ENCODE data around the gene GDNF.
"Not testable (repeated sequence)": the region's sequence is repeated elsewhere in the genome, so short reads cannot be mapped to it uniquely, and the experiment has no call there.

Gene GDNF

GRCh38 chr5:37811866-37812265 is 28.0 kb downstream of the GDNF start:
- H3K9ac ChIP-seq (ENCODE audit: low read depth, low read length): no peak overlapping the region
- peaks cover 11% of the 10 kb centered on the region; the same call in 1 of the 2 replicates for H3K4me1 ChIP-seq (ENCODE audit: insufficient read depth, low read length)

DNA sequence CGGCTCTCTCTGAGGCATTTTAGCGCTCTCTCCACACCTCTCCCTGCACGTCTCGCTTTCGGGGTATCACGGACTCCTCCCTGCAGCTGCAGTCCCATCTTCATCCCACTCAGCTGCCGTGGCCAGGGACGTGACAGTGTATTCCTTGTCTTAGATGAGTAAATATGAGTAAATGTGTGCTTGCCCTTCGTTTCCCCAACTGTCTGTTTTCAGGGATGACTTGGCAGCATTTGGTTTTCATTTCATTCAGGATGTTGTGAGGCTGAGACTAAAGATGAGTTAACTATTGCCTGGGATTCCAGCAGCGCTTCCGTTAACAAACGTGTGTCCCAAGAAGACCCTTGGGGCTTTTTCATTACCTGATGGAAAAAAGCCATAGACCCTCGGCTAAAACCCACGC is 29.5 kb downstream of the GDNF start:
- Histone ChIP-seq H3K4me1 (ENCODE audit: insufficient read depth, low read length) (no peaks in the 10 kb centered on the region), H3K27me3 (ENCODE audit: insufficient read depth, low read length) (no peaks in the 10 kb centered on the region), H3K27ac (ENCODE audit: low read length) (no peak overlapping the region), H3K36me3 (ENCODE audit: insufficient read depth, low read depth, low read length) (no peaks in the 10 kb centered on the region), H3K9ac (ENCODE audit: low read depth, low read length) (no peak overlapping the region), H3K4me3 (ENCODE audit: low read length) (no peak overlapping the region), H3K9me3 (ENCODE audit: insufficient read depth, low read depth, low read length) (no peaks in the 10 kb centered on the region)

More at GRCh38 chr5:37811866-37812265, 28.0 kb downstream of the GDNF start:
- Histone ChIP-seq H3K4me3 (ENCODE audit: low read length) (no peak overlapping the region), H3K36me3 (ENCODE audit: insufficient read depth, low read depth, low read length) (no peaks in the 10 kb centered on the region), H3K27ac (ENCODE audit: low read length) (no peak overlapping the region), H3K9me3 (ENCODE audit: insufficient read depth, low read depth, low read length) (no peaks in the 10 kb centered on the region), H3K27me3 (ENCODE audit: insufficient read depth, low read length) (no peaks in the 10 kb centered on the region)

DNA sequence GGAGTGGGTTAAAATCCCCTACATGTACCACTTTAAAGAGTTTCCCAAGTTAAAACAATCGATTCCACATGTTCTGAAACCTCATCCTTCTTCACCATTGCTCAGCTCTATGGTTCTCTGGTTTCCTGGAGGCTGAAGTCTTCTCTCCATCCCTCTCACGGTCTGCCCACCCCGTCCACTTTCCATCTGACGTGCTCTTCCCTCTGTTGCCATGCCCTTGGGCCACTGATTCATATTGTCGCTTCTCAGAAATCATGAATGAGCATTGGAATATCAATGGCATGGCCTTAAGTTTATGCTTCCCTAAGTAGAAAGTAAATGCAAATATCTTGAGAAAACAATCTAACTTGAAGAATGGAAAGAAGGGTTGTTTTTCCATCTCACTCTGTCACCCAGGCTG is 30.9 kb downstream of the GDNF start:
- H3K27me3 ChIP-seq (ENCODE audit: insufficient read depth, low read length): no peaks in the 10 kb centered on the region
- no peak overlapping the region for H3K27ac ChIP-seq (ENCODE audit: low read length)
- no peaks in the 10 kb centered on the region for H3K4me1 ChIP-seq (ENCODE audit: insufficient read depth, low read length)
- H3K4me3 ChIP-seq (ENCODE audit: low read length): no peak overlapping the region
- no peaks in the 10 kb centered on the region for H3K9me3 ChIP-seq (ENCODE audit: insufficient read depth, low read depth, low read length)
- H3K36me3 ChIP-seq (ENCODE audit: insufficient read depth, low read depth, low read length): no peaks in the 10 kb centered on the region
- no peak overlapping the region for H3K9ac ChIP-seq (ENCODE audit: low read depth, low read length)

DNA sequence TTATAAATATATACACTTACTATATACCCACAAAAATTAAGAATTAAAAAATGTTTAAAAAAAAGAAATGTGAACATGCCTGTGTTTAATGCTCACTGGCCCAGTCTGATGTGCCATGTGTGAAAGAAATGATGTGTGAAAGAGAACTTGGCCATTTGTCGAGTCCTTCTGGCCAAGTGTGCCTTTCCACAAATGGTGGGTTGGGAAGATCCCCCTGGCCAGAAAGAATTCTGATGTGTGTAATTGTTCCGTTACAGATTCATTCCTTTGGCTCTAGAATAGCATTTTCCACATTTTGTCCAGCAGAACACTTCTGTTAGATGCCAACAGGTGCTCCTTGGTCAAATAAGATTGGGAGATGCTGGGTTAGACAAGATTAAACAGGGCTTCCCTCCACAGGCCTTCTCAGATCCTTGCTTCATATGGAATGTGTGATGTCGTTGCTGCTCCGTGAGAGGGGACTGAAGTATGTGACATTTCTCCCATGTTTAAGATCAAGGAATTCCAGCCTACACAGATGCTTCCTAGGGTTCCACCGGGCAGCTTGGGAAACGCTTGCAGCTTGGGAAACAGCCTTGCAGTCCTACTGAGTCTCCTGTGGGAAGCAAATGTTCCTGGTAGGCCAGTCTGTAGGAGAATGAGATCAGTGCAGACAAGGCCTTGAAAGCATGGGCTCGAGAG is 32.1 kb downstream of the GDNF start:
- no peaks in the 10 kb centered on the region for H3K9me3 ChIP-seq (ENCODE audit: insufficient read depth, low read depth, low read length)
- H3K4me1 ChIP-seq (ENCODE audit: insufficient read depth, low read length): no peaks in the 10 kb centered on the region
- no peaks in the 10 kb centered on the region for H3K27me3 ChIP-seq (ENCODE audit: insufficient read depth, low read length)
- no peaks in the 10 kb centered on the region for H3K36me3 ChIP-seq (ENCODE audit: insufficient read depth, low read depth, low read length)
- no peak overlapping the region for H3K4me3 ChIP-seq (ENCODE audit: low read length)
- H3K9ac ChIP-seq (ENCODE audit: low read depth, low read length): no peak overlapping the region
- no peak overlapping the region for H3K27ac ChIP-seq (ENCODE audit: low read length)

- Histone ChIP-seq H3K4me1 (ENCODE audit: insufficient read depth, low read length) (no peaks in the 10 kb centered on the region), H3K9me3 (ENCODE audit: insufficient read depth, low read depth, low read length) (no peaks in the 10 kb centered on the region), H3K27me3 (ENCODE audit: insufficient read depth, low read length) (no peaks in the 10 kb centered on the region), H3K9ac (ENCODE audit: low read depth, low read length) (no peak overlapping the region), H3K36me3 (ENCODE audit: insufficient read depth, low read depth, low read length) (no peaks in the 10 kb centered on the region), H3K4me3 (ENCODE audit: low read length) (no peak overlapping the region), H3K27ac (ENCODE audit: low read length) (no peak overlapping the region)
Measured at GRCh38 chr5:37807015-37807414, 32.8 kb downstream of the GDNF start.

DNA sequence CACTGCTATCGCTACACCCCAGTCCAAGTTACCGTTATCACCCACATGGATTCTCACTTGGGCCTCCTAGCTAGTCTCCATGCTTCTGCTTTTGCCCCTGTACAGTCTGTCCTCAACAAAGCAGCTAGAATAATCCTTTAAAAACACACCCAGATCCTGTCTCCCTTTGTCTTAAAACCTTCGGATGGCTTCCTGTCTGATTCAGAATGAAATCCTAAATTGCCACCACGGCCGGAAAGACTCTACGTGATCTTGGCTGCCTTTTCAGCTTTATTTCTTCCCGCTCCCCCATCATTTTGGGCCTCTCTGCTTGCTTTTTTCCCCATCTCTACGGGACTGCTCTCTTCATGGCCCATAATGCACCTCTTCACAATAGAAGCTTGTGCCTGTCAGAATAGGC is 33.4 kb downstream of the GDNF start:
- Histone ChIP-seq H3K4me3 (ENCODE audit: low read length) (no peak overlapping the region), H3K36me3 (ENCODE audit: insufficient read depth, low read depth, low read length) (no peaks in the 10 kb centered on the region), H3K27ac (ENCODE audit: low read length) (no peak overlapping the region), H3K9me3 (ENCODE audit: insufficient read depth, low read depth, low read length) (no peaks in the 10 kb centered on the region), H3K27me3 (ENCODE audit: insufficient read depth, low read length) (no peaks in the 10 kb centered on the region), H3K9ac (ENCODE audit: low read depth, low read length) (no peak overlapping the region), H3K4me1 (ENCODE audit: insufficient read depth, low read length) (no peaks in the 10 kb centered on the region)

GRCh38 chr5:37806016-37806415 is 33.8 kb downstream of the GDNF start:
- Histone ChIP-seq H3K9me3 (ENCODE audit: insufficient read depth, low read depth, low read length) (no peaks in the 10 kb centered on the region), H3K27ac (ENCODE audit: low read length) (no peak overlapping the region), H3K27me3 (ENCODE audit: insufficient read depth, low read length) (no peaks in the 10 kb centered on the region), H3K9ac (ENCODE audit: low read depth, low read length) (no peak overlapping the region), H3K4me1 (ENCODE audit: insufficient read depth, low read length) (no peaks in the 10 kb centered on the region), H3K36me3 (ENCODE audit: insufficient read depth, low read depth, low read length) (no peaks in the 10 kb centered on the region), H3K4me3 (ENCODE audit: low read length) (no peak overlapping the region)

DNA sequence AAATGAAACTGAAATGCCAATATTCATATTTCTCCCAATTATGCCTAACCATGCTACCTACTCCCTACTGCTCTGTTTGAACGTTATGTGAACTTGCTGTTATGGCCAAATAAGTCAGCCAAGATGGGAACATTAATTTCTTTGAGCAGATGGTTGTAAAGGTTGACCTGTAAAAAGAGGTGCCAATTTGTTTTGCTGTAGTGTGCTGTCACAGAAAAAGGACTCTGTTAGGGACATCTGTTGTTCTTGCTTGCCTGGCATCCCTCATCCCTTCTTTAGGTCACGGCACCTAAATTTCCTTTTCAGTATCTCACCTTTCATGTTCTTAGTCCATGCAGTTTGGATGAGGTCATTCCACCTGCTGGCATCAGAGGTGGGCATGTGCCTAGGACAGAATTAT is 35.4 kb downstream of the GDNF start:
- Histone ChIP-seq H3K4me1 (ENCODE audit: insufficient read depth, low read length) (no peaks in the 10 kb centered on the region), H3K36me3 (ENCODE audit: insufficient read depth, low read depth, low read length) (no peaks in the 10 kb centered on the region), H3K27ac (ENCODE audit: low read length) (no peak overlapping the region), H3K9me3 (ENCODE audit: insufficient read depth, low read depth, low read length) (no peaks in the 10 kb centered on the region), H3K27me3 (ENCODE audit: insufficient read depth, low read length) (no peaks in the 10 kb centered on the region), H3K9ac (ENCODE audit: low read depth, low read length) (no peak overlapping the region), H3K4me3 (ENCODE audit: low read length) (no peak overlapping the region)

DNA sequence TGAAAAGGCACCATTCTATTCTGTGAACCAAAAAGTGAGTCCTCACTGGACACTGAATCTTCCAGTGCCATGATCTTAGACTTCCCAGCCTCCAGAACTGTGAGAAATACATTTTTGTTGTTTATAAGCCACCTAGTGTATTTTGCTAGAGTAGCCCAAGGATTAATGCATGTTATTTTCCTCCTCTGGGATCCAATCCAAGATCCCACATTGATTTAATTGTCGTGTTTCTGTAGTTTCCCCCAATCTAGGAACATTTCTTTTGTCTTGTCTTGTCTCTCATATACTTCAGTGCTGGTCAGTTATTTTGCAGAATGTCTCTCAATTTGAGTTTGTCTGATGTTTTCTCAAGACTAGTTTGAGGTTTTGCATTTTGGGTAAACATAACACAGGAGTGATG is 36.4 kb downstream of the GDNF start:
- H3K9me3 ChIP-seq (ENCODE audit: insufficient read depth, low read depth, low read length): no peaks in the 10 kb centered on the region
- no peak overlapping the region for H3K4me3 ChIP-seq (ENCODE audit: low read length)
- H3K9ac ChIP-seq (ENCODE audit: low read depth, low read length): no peak overlapping the region
- H3K4me1 ChIP-seq (ENCODE audit: insufficient read depth, low read length): no peaks in the 10 kb centered on the region
- H3K36me3 ChIP-seq (ENCODE audit: insufficient read depth, low read depth, low read length): no peaks in the 10 kb centered on the region
- no peak overlapping the region for H3K27ac ChIP-seq (ENCODE audit: low read length)
- H3K27me3 ChIP-seq (ENCODE audit: insufficient read depth, low read length): no peaks in the 10 kb centered on the region

DNA sequence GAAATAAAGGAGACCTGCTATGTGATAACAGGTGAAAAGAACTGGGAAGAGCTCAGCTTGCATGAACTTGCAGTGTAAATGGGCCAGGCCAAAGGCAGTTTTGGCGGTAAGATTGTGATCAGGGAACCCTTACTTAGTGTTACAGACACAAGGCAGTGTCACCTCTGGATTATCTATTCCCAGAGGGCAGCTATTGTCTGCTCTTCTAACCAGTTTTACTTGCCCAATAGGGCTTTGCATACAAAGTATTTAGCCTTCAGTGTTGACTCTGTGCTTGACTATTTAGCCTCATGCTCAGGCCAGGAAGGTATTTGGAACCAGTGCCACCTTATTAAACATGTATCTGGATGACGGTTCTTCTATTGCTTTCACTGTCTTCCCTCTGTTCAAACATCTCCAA is 38.3 kb downstream of the GDNF start:
- Histone ChIP-seq H3K4me1 (ENCODE audit: insufficient read depth, low read length) (no peaks in the 10 kb centered on the region), H3K9ac (ENCODE audit: low read depth, low read length) (no peak overlapping the region), H3K36me3 (ENCODE audit: insufficient read depth, low read depth, low read length) (no peaks in the 10 kb centered on the region), H3K4me3 (ENCODE audit: low read length) (no peak overlapping the region), H3K27ac (ENCODE audit: low read length) (no peak overlapping the region), H3K9me3 (ENCODE audit: insufficient read depth, low read depth, low read length) (no peaks in the 10 kb centered on the region; the same call in 1 of the 2 replicates), H3K27me3 (ENCODE audit: insufficient read depth, low read length) (no peaks in the 10 kb centered on the region)

DNA sequence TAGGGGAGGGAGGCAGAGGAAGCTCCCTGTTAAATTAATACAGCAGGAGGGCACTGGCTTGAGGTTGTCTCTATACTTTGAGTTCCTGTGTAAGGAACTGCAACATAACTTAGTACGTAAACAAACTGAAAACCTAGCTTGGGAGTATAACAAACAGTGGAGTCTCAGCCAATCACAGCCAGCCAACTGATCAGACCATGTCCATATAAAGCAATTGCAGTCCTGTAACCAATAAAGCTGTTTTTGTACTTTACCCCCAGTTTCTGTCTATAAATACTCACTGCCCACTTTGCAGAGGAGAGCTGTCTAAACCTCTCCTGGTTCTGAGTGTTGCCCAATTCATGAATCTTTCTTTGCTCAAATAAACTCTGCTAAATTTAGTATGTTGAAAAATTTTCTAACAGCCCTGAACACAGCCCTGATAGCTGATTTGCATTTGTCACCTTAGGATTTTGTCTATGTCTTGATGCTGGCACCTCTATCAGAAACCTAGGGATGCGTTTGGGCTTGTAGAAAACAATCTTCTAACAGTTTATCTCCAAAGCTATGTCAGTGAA is 39.9 kb downstream of the GDNF start:
- Histone ChIP-seq H3K27ac (ENCODE audit: low read length) (no peak overlapping the region), H3K27me3 (ENCODE audit: insufficient read depth, low read length) (no peaks in the 10 kb centered on the region), H3K9me3 (ENCODE audit: insufficient read depth, low read depth, low read length) (peaks cover 3% of the 10 kb centered on the region), H3K4me3 (ENCODE audit: low read length) (no peak overlapping the region), H3K4me1 (ENCODE audit: insufficient read depth, low read length) (no peaks in the 10 kb centered on the region), H3K9ac (ENCODE audit: low read depth, low read length) (no peak overlapping the region), H3K36me3 (ENCODE audit: insufficient read depth, low read depth, low read length) (no peaks in the 10 kb centered on the region)

DNA sequence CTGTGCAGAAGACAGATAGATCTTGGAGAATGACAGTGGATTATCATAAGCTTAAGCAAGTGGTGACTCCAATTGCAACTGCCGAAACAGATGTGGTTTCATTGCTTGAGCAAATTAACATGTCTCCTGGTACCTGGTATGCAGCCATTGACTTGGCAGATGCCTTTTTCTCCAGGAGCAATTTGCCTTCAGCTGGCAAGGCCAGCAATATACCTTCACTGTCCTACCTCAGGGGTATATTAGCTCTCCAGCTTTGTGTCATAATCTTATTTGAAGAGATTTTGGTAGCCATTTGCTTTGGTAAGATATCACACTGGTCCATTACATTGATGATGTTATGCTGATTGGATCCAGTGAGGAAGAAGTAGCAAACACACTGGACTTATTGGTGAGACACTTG is 43.4 kb downstream of the GDNF start:
- H3K9me3 ChIP-seq (ENCODE audit: insufficient read depth, low read depth, low read length): peaks cover 23% of the 10 kb centered on the region
- not testable (repeated sequence) for H3K4me3 ChIP-seq (ENCODE audit: low read length); H3K36me3 ChIP-seq (ENCODE audit: insufficient read depth, low read depth, low read length); H3K27ac ChIP-seq (ENCODE audit: low read length); H3K9ac ChIP-seq (ENCODE audit: low read depth, low read length); H3K4me1 ChIP-seq (ENCODE audit: insufficient read depth, low read length); H3K27me3 ChIP-seq (ENCODE audit: insufficient read depth, low read length)
